K562 (cell line): ENCODE data around the gene LMAN1. TPM values are rescaled to one million over a fixed set of nuclear protein-coding genes. Genes with fewer than 3 reads are reported as not detected.

Source experiments
- ATAC-seq: fragments of 200-7000 bp; cut with Tn5 transposase; 3 replicates; pipeline ENCODE4 v1.9.1; 2020; ENCODE audit warnings: moderate library complexity
- BruUV-seq: library from RNA; stranded (reverse); fragments of 400-500 nt; replicated peaks from 2 replicates; lab custom pipeline; 2021; lab: Mats Ljungman, UMichigan
- CTCF ChIA-PET: fragments of 300-600 bp; formaldehyde crosslinking; extraction: SDS; loops from one replicate; lab custom pipeline; 2021; ENCODE audit warnings: low intra/inter-chr PET ratio; lab: Yijun Ruan, JAX
- POLR2A ChIA-PET: fragments of 300-600, 350-650 bp; sonication (Branson Sonifier 250); formaldehyde crosslinking; extraction: SDS; loops from one replicate; lab custom pipeline; 2021; ENCODE audit warnings: antibody characterized with exemption, inconsistent platforms; lab: Yijun Ruan, JAX
- DNase-seq, 4 experiments: peaks; one replicate each; pipeline versions ENCODE4 v3.0.0 to v3.0.0-alpha.2; 2011 to 2018; ENCODE audit warnings: low spot score in 3 of 4, mixed read lengths in 3 of 4; ENCODE audit errors: extremely low read depth in 1 of 4
- FAIRE-seq: peaks from 2 replicates; lab custom pipeline; 2011; peaks lifted over from hg19 to GRCh38; lab: Jason Lieb, UNC
- H2AFZ ChIP-seq: 2 replicates; pipeline ENCODE4 v1.6.0; 2011; ENCODE audit warnings: low read depth, low read length, control low read depth, inconsistent platforms
- H3K27ac ChIP-seq: fragments of 200-600 bp; 3 replicates; pipeline ENCODE4 v1.8.0; 2011; ENCODE audit warnings: low read depth, mild to moderate bottlenecking, control low read depth, inconsistent platforms, low read length, moderate library complexity, mixed read lengths; ENCODE audit errors: extremely low read depth
- H3K27me3 ChIP-seq, 2 experiments: fragments of 300-600 bp in 1 of 2; 2 replicates in 1 of 2; 3 replicates in 1 of 2; pipeline versions ENCODE4 v1.6.0 to v1.8.0; 2011; ENCODE audit warnings: inconsistent platforms in 2 of 2, low read length in 2 of 2, mild to moderate bottlenecking in 1 of 2, mixed read lengths in 1 of 2, moderate library complexity in 1 of 2; ENCODE audit not compliant: control insufficient read depth in 2 of 2, insufficient read depth in 2 of 2
- H3K36me3 ChIP-seq: fragments of 300-600 bp; 3 replicates; pipeline ENCODE4 v1.8.0; 2011; ENCODE audit warnings: mild to moderate bottlenecking, low read length, inconsistent platforms; ENCODE audit not compliant: control insufficient read depth, insufficient read depth
- H3K4me1 ChIP-seq, 2 experiments: fragments of 200-600 bp in 1 of 2; replicated peaks in 1 of 2; 2 replicates in 1 of 2; 3 replicates in 1 of 2; pipeline versions ENCODE4 v1.5.1 to v1.8.0; 2011; ENCODE audit warnings: inconsistent platforms in 2 of 2, low read length in 2 of 2, mild to moderate bottlenecking in 1 of 2, mixed read lengths in 1 of 2, moderate library complexity in 1 of 2; ENCODE audit not compliant: control insufficient read depth in 2 of 2, insufficient read depth in 2 of 2
- H3K4me2 ChIP-seq: 2 replicates; pipeline ENCODE4 v1.6.1; 2011; ENCODE audit warnings: low read length, control low read depth, inconsistent platforms, mixed read lengths; ENCODE audit not compliant: insufficient read depth
- H3K4me3 ChIP-seq: fragments of 200-600 bp; sonication (generic), shearing (Covaris generic); 2 replicates; pipeline ENCODE4 v1.5.1; 2016; ENCODE audit warnings: control low read depth, inconsistent platforms
- H3K79me2 ChIP-seq: fragments of 200-600 bp; 3 replicates; pipeline ENCODE4 v1.8.0; 2011; ENCODE audit warnings: low read length, inconsistent platforms; ENCODE audit not compliant: control insufficient read depth, insufficient read depth
- H3K9ac ChIP-seq, 2 experiments: 2 replicates each; pipeline versions ENCODE4 v1.6.0 to v1.6.1; 2011; ENCODE audit warnings: low read depth in 2 of 2, low read length in 2 of 2, control low read depth in 1 of 2, inconsistent platforms in 1 of 2, mild to moderate bottlenecking in 1 of 2, mixed read lengths in 1 of 2; ENCODE audit not compliant: insufficient read depth in 1 of 2
- H3K9me1 ChIP-seq: one replicate; pipeline ENCODE4 v1.6.0; 2011; ENCODE audit warnings: inconsistent platforms, mild to moderate bottlenecking, low read length, moderate library complexity; ENCODE audit not compliant: control insufficient read depth, insufficient read depth
- H3K9me3 ChIP-seq: replicated peaks from 2 replicates; pipeline ENCODE4 v1.5.1; 2011; ENCODE audit warnings: low read depth, low read length, inconsistent platforms; ENCODE audit not compliant: control insufficient read depth, insufficient read depth
- H4K20me1 ChIP-seq: replicated peaks from 2 replicates; pipeline ENCODE4 v1.6.1; 2011; ENCODE audit warnings: low read length, inconsistent platforms, mixed read lengths; ENCODE audit not compliant: control insufficient read depth, insufficient read depth
- C11orf30 ChIP-seq: fragments of 450-650 bp; IDR thresholded peaks from 2 replicates; pipeline ENCODE4 v1.6.1; 2016; ENCODE audit warnings: low read depth, mild to moderate bottlenecking
- MAFG ChIP-seq: fragments of 450-650 bp; conservative IDR thresholded peaks from 2 replicates; pipeline ENCODE4 v1.6.1; 2016; ENCODE audit warnings: missing genetic modification characterization, missing compliant biosample characterization
- THRB ChIP-seq: fragments of 450-650 bp; formaldehyde crosslinking; conservative IDR thresholded peaks from 2 replicates; pipeline ENCODE4 v1.4.0; 2022; ENCODE audit warnings: mild to moderate bottlenecking, missing genetic modification characterization
- ZNF316 ChIP-seq: fragments of 450-650 bp; IDR thresholded peaks from 2 replicates; pipeline ENCODE4 v1.6.1; 2016
- WGBS: fragments of 100-300 bp; shearing (Covaris generic); methylation state at CpG from one replicate; pipeline ENCODE4 v1.1.6; 2016; ENCODE audit warnings: low coverage, mixed read lengths; ENCODE audit not compliant: insufficient coverage; ENCODE audit errors: missing lambda C conversion rate; 5-methylcytosine and 5-hydroxymethylcytosine counted together
- in situ Hi-C: fragments of 300-500 bp; cut with MboI; formaldehyde crosslinking; loops from 4 replicates; pipeline ENCODE4 v1.15.0; 2018; ENCODE audit warnings: inconsistent platforms, mixed read lengths
- intact Hi-C: fragments of 100-400 bp; cut with micrococcal nuclease; formaldehyde crosslinking; loops from 2 replicates; pipeline ENCODE4 v1.14.2; 2022
- polyA plus RNA-seq, 8 experiments: library from polyadenylated mRNA; depleted of rRNA in 4 of 8; stranded (reverse) in 5 of 8; unstranded in 3 of 8; fragments of >200 nt; fragmentation: Nextera tagmentation in 2 of 8; fragmentation: Illumina TruSeq in 1 of 8; extraction: Ambion mirVana in 2 of 8; extraction: Trizol in 1 of 8; gene quantifications; 2 replicates each; pipeline versions ENCODE4 v1.2.1 to v1.2.3, GENCODE V29; 2011 to 2014; ENCODE audit warnings: inconsistent platforms in 1 of 8, missing spikeins in 1 of 8
- total RNA-seq, 7 experiments: library from RNA; depleted of rRNA in 6 of 7; stranded (reverse); fragments of >200 nt in 6 of 7; fragmentation: Illumina TruSeq in 2 of 7; extraction: Trizol in 2 of 7; gene quantifications; 2 replicates each; pipeline versions ENCODE4 v1.2.1 to v1.2.3, GENCODE V29; 2011 to 2021; ENCODE audit warnings: low replicate concordance in 1 of 7

LMAN1 gene
- total and polyA plus RNA-seq, 9 of the 15 experiments (the other 6 are each of a cell fraction or from before 2014, with no cell fraction given): 18.8 to 108 (median 71.2) TPM

DNA sequence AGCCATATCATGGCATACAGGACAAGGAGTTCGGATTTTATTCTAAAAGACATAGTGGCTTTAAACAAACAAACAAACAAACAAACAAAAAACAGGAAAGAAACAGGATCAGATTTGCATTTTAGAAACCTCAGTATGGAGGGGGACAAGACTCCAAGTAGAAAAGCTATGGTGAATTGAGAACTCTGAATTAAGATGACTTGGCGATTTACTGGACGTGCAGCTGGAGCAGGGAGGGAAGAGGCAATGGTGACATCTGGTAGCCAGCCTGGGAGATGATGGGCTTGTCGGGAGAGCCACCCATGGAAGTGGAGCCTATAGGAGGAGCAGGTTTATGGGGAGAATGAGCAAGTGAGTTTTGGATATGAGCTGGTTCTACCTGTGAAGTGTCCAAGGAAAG, 53.8 kb downstream of the LMAN1 start:
- DNase-seq (no peak), ATAC-seq (no peak), FAIRE-seq (no peak)
- in situ Hi-C loops: no loop called here
- Histone ChIP-seq H3K9me3 (no peaks in the 10 kb centered on the region), H2AFZ (no peak overlapping the region), H3K9me1 (no peaks in the 10 kb centered on the region), H3K27ac (no peak overlapping the region), H3K27me3 (peaks cover 3 to 30% of the 10 kb centered on the region in 2 experiments; a peak in 4 of 5 replicates), H3K4me1 (peaks cover 0 to 5% of the 10 kb centered on the region in 2 experiments; a peak in 2 of 5 replicates), H3K79me2 (no peaks in the 10 kb centered on the region), H4K20me1 (no peaks in the 10 kb centered on the region), H3K9ac (no peak overlapping the region), H3K4me3 (no peak overlapping the region), H3K36me3 (no peaks in the 10 kb centered on the region), H3K4me2 (no peak overlapping the region)
- WGBS: 3% methylated on average over 2 of the region's 4 CpGs
- no TSS peak for BruUV-seq
- POLR2A ChIA-PET: no interaction called here
- CTCF ChIA-PET: no interaction called here
- TF ChIP-seq THRB (CRISPR knock-in tag): no peak
- TF ChIP-seq ZNF316: peak; percentile 53
- TF ChIP-seq C11orf30: peak; percentile 47; the same call in 1 of the 2 replicates
- peak; percentile 44; the same call in 1 of the 2 replicates for TF ChIP-seq MAFG (tag)
- intact Hi-C loops: loop anchor here (5.0 kb wide), 1 partner anchor 97 kb away; no protein-coding TSS in a partner anchor
